Peyer's patch (tissue), 4 donors: ENCODE results near the gene RNU5B-1.

Experiments used
- POLR2A ChIP-seq, 2 donors: fragments of 450-650 bp; IDR thresholded peaks; one replicate each; pipeline ENCODE4 v1.5.1; 2017; ENCODE audit warnings: antibody characterized with exemption in 2 of 2, mild to moderate bottlenecking in 2 of 2, moderate library complexity in 2 of 2
- TF ChIP-seq, protein P1 (sequence below), 6 experiments: fragments of 450-650 bp in 4 of 6; fragments of 200-600 bp in 2 of 6; sonication (generic) in 1 of 6; IDR thresholded peaks; one replicate each; pipeline ENCODE4 v1.5.1; 2017 to 2019; ENCODE audit warnings: antibody characterized with exemption in 6 of 6, mild to moderate bottlenecking in 3 of 6, moderate library complexity in 1 of 6

DNA sequence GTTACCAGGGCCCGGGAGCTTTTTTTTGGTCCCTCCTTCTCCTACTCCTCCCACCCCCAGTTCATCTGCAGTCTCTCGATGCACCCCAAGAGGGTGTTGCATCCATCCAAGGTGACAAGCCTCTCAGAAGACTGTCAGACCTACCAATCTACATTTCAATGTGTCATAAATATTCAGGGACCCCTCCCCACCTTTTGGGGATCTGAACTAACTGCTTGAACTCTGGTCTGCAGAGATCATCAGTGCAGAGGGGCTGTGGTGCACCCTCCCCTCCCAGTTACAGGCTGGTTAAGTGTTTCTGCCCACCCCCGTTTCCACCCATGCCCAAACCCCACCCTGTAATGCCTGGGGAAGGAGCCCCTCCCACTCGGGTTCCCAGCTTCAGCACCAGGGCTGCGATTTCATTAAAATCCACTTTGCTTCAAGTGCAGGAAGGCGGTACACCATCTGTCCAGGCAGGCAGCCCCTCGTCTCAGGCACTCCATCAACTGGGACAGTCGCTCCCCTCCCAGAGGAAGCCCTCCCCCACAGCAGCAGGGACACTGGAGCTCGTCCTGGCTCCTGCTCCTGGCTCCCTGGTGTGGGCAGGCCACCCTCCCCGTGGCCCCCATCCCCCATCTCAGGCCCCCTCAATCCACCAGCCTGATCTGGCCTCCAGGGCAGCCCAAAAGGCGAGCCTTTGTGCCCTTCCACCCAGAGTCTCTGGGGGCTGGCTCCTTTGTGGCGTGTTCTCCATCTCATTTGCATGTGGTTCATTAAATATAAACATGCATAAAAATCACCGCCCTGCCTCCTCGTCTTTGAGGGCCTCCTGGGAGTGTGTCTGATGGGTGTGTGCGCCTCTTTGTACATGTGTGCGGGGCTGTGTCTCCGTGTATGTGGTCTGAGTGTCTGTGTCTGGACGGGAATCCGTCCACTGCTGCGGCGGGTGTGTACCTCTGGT, 32.3 kb downstream of the RNU5B-1 start:
- TF ChIP-seq, protein P1, sequence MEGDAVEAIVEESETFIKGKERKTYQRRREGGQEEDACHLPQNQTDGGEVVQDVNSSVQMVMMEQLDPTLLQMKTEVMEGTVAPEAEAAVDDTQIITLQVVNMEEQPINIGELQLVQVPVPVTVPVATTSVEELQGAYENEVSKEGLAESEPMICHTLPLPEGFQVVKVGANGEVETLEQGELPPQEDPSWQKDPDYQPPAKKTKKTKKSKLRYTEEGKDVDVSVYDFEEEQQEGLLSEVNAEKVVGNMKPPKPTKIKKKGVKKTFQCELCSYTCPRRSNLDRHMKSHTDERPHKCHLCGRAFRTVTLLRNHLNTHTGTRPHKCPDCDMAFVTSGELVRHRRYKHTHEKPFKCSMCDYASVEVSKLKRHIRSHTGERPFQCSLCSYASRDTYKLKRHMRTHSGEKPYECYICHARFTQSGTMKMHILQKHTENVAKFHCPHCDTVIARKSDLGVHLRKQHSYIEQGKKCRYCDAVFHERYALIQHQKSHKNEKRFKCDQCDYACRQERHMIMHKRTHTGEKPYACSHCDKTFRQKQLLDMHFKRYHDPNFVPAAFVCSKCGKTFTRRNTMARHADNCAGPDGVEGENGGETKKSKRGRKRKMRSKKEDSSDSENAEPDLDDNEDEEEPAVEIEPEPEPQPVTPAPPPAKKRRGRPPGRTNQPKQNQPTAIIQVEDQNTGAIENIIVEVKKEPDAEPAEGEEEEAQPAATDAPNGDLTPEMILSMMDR (IDR thresholded peaks at IDR 0.05) = no peak
- no peak for TF ChIP-seq POLR2A (IDR thresholded peaks at IDR 0.05)
